COLO829 (cell line): ENCODE measurements around the gene RABEP2.
"Not testable (repeated sequence)": the region's sequence is repeated elsewhere in the genome, so short reads cannot be mapped to it uniquely, and the experiment has no call there.

Experiments
- DNase-seq: peaks from one replicate; pipeline ENCODE4 v3.0.0; 2012; ENCODE audit warnings: low spot score

RABEP2 gene

GRCh38 chr16:28932339-28933141, 7.5 kb upstream of the RABEP2 start:
- DNase-seq, result no peak

- DNase-seq, result no peak
Observed at GRCh38 chr16:28931801-28932225, 6.8 kb upstream of the RABEP2 start, which contains the start of gene CD19. CD19 (plus strand) TSS chr16:28931971; CDS start chr16:28932001, 30 bp downstream.

DNA sequence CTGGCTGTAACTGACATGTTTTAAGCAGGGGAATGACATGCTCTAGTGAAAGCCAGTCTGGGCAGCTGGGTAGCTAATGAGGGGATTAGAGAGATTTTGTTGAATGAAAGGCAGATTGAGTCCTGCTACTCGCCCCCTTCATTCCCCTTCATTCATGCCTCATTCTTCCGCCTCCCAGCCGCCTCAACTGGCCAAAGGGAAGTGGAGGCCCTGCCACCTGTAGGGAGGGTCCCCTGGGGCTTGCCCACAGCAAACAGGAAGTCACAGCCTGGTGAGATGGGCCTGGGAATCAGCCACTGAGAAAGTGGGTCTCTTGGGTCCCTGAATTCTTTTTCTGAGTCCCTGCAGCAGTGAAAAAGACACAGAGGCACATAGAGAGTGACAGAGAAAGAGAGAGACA, 5.6 kb upstream of the RABEP2 start:
- no peak for DNase-seq

- no peak for DNase-seq
Observed at GRCh38 chr16:28930203-28930602, 5.2 kb upstream of the RABEP2 start.

- DNase-seq, result no peak
Observed at GRCh38 chr16:28927815-28928214, 2.8 kb upstream of the RABEP2 start.

DNA sequence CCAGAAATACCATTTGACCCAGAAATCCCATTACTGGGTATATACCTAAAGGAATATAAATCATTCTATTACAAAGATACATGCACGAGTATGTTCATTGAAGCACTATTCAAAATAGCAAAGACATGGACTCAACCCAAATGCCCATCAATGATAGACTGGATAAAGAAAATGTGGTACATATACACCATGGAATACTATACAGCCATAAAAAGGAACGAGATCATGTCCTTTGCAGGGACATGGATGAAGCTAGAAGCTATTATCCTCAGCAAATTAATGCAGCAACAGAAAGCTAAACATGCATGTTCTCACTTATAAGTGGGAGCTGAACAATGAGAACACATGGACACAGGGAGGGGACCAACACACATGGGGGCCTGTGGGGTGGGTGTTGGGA, 1.2 kb upstream of the RABEP2 start:
- not testable (repeated sequence) for DNase-seq

DNA sequence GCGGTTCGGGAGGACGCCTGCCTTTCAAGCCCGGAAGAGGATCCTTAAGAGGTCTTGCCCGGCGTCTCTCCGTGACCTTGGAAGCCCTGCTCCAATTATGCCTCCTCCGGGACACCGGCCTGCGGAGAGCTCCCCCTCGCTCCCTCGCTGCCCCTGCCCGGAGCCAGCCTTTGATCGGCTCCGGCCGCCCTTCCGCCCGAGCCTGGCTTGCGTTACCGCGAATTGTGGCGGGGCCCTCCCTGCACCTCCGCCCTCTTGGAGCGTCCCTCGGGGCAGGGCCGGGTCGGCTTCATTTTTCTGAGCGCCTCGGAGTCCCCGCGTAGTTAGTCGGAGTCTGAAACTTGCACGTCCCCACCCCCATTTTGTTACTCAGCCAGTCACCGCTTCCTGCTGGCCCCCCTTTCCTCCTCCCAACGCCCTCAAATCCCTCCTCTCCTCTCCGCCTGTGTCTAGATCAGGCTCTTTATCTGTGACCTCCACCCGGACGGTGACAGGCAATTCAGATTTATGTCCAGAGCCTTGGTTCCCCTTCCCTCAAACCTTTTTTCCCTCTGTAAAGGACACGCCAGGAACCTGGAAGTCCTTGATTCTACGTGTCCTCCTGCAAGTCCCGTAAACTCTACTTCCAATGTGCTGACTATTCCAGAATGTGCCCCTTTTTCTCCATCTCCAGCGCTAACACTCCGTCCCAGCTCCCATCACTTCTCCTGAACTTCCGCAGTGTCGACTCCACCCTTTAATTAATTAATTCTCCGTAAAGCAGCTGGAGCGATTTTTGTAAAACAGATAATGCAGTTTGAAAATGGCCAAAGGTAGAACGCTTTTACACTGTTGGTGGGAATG, 569 bp upstream of the RABEP2 start:
- peak; percentile 37 for DNase-seq

GRCh38 chr16:28924399-28924761, 658 bp downstream of the RABEP2 start:
- no peak for DNase-seq

DNA sequence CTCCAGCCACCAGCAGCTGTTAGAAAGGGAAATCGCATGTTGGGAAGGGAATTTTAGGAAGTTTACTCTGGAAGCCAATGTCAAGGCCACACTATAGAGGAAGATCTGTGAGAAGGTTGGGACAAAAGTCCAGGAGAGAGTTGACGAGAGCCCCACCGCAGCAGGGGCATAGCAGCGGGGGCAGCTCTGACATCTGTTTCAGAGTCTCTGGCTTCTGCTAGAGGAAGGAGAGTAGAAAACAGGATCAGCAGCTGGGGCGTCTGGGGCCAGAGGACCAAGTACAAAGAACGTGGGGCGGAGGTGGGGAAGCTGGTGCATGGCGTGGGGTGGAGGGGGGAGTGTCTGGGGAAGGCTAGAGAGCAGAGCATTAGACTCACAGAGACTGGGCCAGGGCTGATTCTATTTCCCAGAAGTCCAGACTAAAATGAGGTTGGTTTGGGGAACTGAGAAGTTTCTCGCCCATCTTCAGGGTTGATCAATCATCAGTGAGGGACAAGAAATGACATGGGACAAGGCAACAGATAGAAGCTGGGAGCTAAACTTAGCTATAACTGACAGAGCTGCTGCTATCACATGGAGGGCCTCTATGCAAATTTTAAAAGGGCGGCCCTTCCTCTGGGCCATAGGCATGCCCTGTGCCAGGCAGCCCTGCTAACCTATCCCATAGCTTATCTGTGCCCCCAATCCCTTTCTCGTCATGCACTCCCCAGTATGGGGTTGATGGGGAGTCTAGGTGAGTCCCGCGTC, 1.2 kb downstream of the RABEP2 start:
- DNase-seq, result no peak

DNA sequence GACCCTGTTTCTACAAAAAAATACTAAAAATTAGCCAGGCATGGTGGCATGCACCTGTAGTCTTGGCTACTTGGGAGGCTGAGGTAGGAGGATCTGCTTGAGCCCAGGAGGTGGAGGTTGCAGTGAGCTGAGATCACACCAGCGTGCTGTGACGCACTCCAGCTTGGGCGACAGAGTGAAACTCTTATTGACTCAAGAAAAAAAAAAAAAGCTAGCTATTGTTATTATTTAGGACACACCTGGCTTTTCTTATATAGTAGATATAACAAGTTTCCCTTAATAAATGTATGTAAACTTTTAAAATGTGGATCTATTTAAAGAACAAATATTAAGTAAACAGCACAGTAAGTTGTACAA, 1.8 kb downstream of the RABEP2 start:
- DNase-seq, result no peak

DNA sequence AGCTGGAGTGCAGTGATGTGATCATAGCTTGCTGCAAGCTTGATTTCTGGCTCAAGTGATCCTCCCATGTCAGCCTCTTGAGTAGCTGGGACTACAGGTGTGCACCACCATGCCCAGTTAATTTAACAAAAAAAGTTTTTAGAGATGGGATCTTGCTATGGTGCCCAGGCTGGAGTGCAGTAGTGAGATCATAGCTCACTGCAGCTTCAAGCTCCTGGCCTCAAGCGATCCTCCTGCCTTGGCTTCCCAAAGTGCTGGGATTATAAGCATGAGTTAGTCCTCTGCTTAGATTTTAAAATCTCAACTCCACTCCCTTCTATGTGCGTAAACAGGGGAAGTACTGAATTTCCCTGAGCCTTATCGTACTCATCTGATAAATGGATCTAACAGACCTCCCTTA, 6.3 kb downstream of the RABEP2 start:
- DNase-seq, result no peak

- no peak for DNase-seq
Observed at GRCh38 chr16:28917095-28917494, 7.9 kb downstream of the RABEP2 start.

- DNase-seq, result no peak
Observed at GRCh38 chr16:28915181-28915580, 9.9 kb downstream of the RABEP2 start.

- no peak for DNase-seq
Observed at GRCh38 chr16:28913946-28914724, 10.9 kb downstream of the RABEP2 start.

DNA sequence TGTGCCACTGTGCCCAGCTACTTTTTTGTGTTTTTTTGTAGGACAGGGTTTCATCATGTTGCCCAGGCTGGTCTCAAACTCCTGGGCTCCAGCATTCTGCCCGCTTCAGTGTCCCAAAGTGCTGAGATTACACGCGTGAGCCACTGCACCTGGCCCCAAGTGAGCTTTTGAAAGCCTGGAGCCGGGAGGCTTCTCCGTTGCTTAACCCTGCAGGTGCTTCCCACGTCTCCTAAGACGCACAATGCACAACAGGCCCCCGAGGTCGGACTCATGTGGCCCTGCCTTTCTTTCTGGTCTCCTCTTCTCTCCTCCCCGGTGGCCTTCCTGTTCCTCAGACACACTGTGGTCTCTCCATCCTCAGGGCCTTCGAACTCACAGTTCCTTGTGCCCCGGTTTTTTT, 12.5 kb downstream of the RABEP2 start:
- no peak for DNase-seq

DNA sequence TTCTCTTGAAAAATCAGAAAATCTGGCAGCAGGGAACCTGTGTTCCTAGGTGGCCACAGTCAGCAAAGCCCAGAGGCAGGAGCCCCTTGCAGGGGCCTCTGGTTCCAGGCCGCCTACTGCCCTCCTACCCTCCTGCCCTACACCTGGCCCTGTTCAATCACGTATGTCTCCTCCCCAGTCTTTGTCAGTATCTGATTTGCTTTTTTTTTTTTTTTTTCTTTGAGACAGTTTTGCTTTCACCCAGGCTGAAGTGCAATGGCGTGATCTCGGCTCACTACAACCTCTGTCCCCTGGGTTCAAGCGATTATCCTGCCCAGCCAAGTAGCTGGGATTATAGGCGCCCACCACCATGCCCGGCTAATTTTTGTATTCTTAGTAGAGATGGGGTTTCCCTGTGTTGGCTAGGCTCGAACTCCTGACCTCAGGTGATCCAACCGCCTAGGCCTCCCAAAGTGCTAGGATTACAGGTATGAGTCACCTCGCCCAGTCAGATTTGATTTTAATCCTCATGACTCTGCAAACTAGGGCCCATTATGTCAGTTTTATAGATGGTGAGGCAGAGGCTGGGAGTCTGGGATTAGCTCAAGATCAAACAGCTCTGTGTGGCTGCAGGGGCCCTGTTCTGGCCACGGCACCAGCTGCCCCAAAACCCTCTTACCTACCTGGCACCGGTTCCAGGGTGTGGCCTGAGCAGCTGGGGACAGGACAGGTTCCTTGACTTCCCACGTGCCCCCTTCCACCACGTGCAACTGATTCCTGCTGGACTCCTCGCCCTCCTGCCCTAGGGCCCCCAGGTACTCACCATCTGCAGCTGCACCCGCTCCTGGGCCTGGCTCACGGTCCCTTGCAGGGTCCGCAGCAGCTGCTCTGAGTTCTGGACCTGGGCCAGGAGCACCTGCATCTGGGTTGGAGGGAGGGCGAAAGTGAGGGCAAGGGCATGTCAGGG, 14.7 kb downstream of the RABEP2 start:
- DNase-seq, result no peak

GRCh38 chr16:28905800-28906372, 19.2 kb downstream of the RABEP2 start:
- DNase-seq, result no peak

- DNase-seq, result no peak
Observed at GRCh38 chr16:28905229-28905754, 19.7 kb downstream of the RABEP2 start.

GRCh38 chr16:28904828-28905227, 20.2 kb downstream of the RABEP2 start:
- no peak for DNase-seq

- DNase-seq, result no peak
Observed at GRCh38 chr16:28904363-28904762, 20.7 kb downstream of the RABEP2 start.
